IgD-negative memory B cell (primary cell): ENCODE measurements around the gene TRIM38. TPM values are rescaled to one million over a fixed set of nuclear protein-coding genes. Genes with fewer than 3 reads are reported as not detected.
A peak's percentile ranks its signal among the peaks of the same experiment; 100 is the strongest.

Experiments used
- H3K27ac Mint-ChIP-seq, 3 donors: one replicate each; pipeline ENCODE4 v1.8.0; 2020 to 2022; ENCODE audit warnings: mild to moderate bottlenecking in 3 of 3, mixed read lengths in 3 of 3, moderate library complexity in 1 of 3
- H3K27me3 Mint-ChIP-seq: one replicate; pipeline ENCODE4 v1.8.0; 2021; ENCODE audit warnings: mixed read lengths
- H3K36me3 Mint-ChIP-seq: one replicate; pipeline ENCODE4 v1.8.0; 2020; ENCODE audit warnings: mild to moderate bottlenecking, mixed read lengths
- H3K4me1 Mint-ChIP-seq, 3 donors: one replicate each; pipeline ENCODE4 v1.8.0; 2020 to 2022; ENCODE audit warnings: mixed read lengths in 3 of 3, mild to moderate bottlenecking in 1 of 3
- H3K4me3 Mint-ChIP-seq, 4 donors: one replicate each; pipeline ENCODE4 v1.8.0; 2020 to 2022; ENCODE audit warnings: mild to moderate bottlenecking in 4 of 4, mixed read lengths in 4 of 4, moderate library complexity in 3 of 4
- H3K9me3 Mint-ChIP-seq, 3 donors: one replicate each; pipeline ENCODE4 v1.8.0; 2020 to 2021; ENCODE audit warnings: mixed read lengths in 3 of 3, mild to moderate bottlenecking in 1 of 3
- polyA plus RNA-seq: library from polyadenylated mRNA; unstranded; fragments of 300-500 nt; fragmentation: Illumina TruSeq; gene quantifications from one replicate; pipeline ENCODE4 v1.2.3, GENCODE V29; 2021

Gene TRIM38
- polyA plus RNA-seq, 1 donor from 2014 or later = 23.7 TPM

DNA sequence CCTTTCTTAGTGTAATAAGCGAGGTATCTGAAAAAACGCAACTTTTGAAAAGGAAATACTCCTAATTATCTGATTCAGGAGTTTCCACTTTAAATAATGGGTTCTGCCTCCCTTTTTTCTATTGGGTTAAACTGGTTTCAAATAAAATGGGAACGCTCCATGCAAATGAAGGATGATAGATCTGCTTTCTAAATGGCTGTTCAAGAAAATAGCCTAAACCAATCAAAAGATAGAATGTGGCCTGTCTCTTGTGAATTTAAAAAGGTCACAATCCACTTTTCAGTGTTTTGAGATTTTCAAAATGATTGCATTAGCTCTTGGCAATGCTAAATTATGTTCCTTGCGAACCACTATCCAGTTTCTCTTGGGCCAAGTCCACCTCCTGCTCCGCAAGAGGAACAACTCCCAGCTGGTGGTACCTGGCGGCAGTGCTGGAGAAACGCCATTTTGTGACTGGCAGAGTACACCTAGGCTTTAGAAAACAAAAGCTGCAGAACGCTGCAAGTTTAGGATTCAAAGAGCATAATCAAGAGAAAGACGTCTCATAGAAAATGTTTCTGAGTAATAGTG is 56.7 kb downstream of the TRIM38 start:
- peaks cover 0 to 7% (median 2%) of the 10 kb centered on the region in 3 donors for H3K9me3 Mint-ChIP-seq
- peak overlapping the region; percentile 68 to 81 (median 73) for H3K27ac Mint-ChIP-seq
- H3K27me3 Mint-ChIP-seq = no peaks in the 10 kb centered on the region
- H3K4me3 Mint-ChIP-seq = peak overlapping the region in 2 of 4 donors; percentile 3 to 65
- peaks cover 3 to 10% (median 9%) of the 10 kb centered on the region in 3 donors for H3K4me1 Mint-ChIP-seq
- H3K36me3 Mint-ChIP-seq = peaks cover 3% of the 10 kb centered on the region

DNA sequence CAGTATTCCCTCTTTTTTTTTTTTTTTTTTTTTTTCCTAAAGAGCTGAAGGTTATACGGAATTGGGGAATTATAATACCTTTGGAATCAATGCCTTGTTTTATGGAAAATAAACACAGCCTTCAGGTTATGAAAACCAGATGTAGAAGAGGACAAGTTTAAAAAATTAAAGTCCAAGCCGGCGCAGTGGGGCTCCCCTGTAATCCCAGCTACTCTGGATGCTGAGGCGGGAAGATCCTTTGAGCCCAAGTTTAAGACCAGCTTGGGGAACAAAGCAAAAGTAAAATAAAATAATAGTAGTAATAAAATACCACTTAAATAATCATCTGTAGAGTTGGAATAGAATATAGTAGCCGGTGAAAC is 57.3 kb downstream of the TRIM38 start:
- peak overlapping the region; percentile 97 to 100 (median 99) for H3K27ac Mint-ChIP-seq
- peaks cover 3 to 14% (median 9%) of the 10 kb centered on the region in 3 donors for H3K4me1 Mint-ChIP-seq
- H3K4me3 Mint-ChIP-seq = peak overlapping the region; percentile 89 to 99 (median 97)
- no peaks in the 10 kb centered on the region for H3K27me3 Mint-ChIP-seq
- peaks cover 0 to 7% (median 2%) of the 10 kb centered on the region in 3 donors for H3K9me3 Mint-ChIP-seq
- peaks cover 3% of the 10 kb centered on the region for H3K36me3 Mint-ChIP-seq

DNA sequence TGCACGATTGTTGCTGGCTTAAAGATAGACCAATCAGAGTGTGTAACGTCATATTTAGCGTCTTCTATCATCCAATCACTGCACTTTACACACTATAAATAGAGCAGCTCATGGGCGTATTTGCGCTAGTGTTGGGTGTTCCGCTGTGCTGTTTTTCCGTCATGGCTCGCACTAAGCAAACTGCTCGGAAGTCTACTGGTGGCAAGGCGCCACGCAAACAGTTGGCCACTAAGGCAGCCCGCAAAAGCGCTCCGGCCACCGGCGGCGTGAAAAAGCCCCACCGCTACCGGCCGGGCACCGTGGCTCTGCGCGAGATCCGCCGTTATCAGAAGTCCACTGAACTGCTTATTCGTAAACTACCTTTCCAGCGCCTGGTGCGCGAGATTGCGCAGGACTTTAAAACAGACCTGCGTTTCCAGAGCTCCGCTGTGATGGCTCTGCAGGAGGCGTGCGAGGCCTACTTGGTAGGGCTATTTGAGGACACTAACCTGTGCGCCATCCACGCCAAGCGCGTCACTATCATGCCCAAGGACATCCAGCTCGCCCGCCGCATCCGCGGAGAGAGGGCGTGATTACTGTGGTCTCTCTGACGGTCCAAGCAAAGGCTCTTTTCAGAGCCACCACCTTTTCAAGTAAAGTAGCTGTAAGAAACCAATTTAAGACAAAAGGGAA is 57.9 kb downstream of the TRIM38 start:
- Mint-ChIP-seq H3K9me3 (peaks cover 0 to 7% (median 2%) of the 10 kb centered on the region in 3 donors), H3K27ac (peak overlapping the region; percentile 97 to 100 (median 99)), H3K4me3 (peak overlapping the region; percentile 89 to 99 (median 97)), H3K27me3 (no peaks in the 10 kb centered on the region), H3K36me3 (peaks cover 3% of the 10 kb centered on the region), H3K4me1 (peaks cover 3 to 14% (median 9%) of the 10 kb centered on the region in 3 donors)

DNA sequence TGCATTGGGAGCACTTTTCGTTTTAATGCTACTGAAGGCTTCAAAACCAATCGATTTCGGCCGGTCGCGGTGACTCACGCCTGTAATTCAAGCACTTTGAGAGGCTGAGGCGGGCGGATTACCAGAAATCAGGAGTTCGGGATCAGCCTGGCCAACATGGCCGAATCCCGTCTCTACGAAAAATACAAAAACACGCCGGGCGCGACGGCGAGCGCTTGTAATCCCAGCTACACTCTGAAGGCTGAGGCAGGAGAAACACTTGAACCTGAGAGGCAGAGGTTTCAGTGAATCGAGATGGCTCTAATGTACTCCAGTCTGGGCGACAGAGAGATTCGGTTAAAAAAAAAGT is 58.4 kb downstream of the TRIM38 start:
- Mint-ChIP-seq H3K27ac (peak overlapping the region; percentile 97 to 100 (median 99)), H3K4me1 (peaks cover 6 to 18% (median 12%) of the 10 kb centered on the region in 3 donors), H3K36me3 (peaks cover 3% of the 10 kb centered on the region), H3K27me3 (no peaks in the 10 kb centered on the region), H3K9me3 (peaks cover 0 to 7% (median 2%) of the 10 kb centered on the region in 3 donors), H3K4me3 (peak overlapping the region; percentile 89 to 99 (median 97))

DNA sequence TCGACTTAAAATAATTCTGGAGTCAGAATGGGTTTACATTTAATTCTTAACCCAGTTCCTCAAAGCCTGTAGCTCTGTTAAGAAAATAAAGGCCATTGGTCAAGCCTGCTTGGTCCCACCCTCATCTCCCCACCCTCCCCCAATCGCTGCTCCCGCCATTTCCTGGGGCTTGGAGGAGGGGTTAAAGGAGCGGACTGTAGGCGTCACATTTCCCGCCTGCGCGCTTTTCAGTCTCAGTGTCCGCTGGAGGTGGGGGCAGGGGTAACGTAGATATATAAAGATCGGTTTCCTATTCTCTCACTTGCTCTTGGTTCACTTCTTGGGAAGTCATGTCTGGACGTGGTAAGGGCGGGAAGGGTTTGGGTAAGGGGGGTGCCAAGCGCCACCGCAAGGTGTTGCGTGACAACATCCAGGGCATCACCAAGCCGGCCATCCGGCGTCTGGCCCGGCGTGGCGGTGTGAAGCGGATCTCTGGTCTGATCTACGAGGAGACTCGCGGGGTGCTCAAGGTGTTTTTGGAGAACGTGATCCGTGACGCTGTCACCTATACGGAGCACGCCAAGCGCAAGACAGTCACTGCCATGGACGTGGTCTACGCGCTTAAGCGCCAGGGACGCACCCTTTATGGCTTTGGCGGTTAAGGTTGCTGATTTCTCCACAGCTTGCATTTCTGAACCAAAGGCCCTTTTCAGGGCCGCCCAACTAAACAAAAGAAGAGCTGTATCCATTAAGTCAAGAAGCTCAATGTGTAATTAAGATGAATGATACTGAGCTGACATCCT is 58.9 kb downstream of the TRIM38 start:
- Mint-ChIP-seq H3K4me3 (peak overlapping the region; percentile 89 to 99 (median 97)), H3K4me1 (peaks cover 10 to 19% (median 15%) of the 10 kb centered on the region in 3 donors), H3K36me3 (peaks cover 3% of the 10 kb centered on the region), H3K9me3 (peaks cover 0 to 7% (median 2%) of the 10 kb centered on the region in 3 donors), H3K27ac (peak overlapping the region; percentile 97 to 100 (median 99)), H3K27me3 (no peaks in the 10 kb centered on the region)

DNA sequence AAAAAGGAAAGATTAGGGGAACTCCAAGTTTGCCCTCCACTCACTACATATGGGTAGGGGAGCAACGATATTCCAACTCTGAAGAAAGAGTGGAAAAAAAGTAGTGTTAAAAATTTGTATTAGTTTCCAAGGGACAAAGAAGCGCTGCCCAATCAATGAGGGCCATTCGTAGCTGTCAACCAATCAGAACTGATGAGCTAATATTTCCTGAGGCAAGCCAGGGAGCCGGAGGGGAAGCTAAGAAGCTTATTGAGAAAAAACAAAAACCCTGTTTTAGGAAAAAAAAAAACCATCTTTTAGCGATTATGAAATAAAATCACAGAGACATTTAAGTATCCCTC is 59.5 kb downstream of the TRIM38 start:
- peaks cover 10 to 20% (median 17%) of the 10 kb centered on the region in 3 donors for H3K4me1 Mint-ChIP-seq
- H3K4me3 Mint-ChIP-seq = peak overlapping the region; percentile 89 to 99 (median 97)
- H3K27ac Mint-ChIP-seq = peak overlapping the region; percentile 97 to 100 (median 99)
- H3K36me3 Mint-ChIP-seq = no peaks in the 10 kb centered on the region
- peaks cover 0 to 7% (median 2%) of the 10 kb centered on the region in 3 donors for H3K9me3 Mint-ChIP-seq
- no peaks in the 10 kb centered on the region for H3K27me3 Mint-ChIP-seq

DNA sequence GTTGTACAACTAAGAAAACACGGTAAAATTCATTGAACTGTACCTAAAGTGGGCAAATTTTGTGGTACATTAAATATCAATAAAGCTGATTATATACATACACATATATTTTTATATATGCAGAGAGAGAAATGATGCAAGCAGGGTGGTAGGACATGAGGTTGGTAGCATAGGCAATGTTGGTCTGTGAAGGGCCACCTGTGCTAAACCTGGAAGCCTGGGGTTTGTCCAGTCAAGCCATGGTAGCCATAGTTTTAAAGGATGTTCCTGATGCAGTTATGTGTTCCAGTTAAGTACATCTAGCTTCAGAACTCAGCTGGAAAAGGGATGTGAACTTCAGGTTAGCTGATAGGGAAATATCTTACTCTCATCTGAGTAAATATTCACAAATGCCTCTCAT is 60.1 kb downstream of the TRIM38 start:
- H3K9me3 Mint-ChIP-seq = peaks cover 0 to 7% (median 2%) of the 10 kb centered on the region in 3 donors
- H3K4me3 Mint-ChIP-seq = peak overlapping the region in 2 of 4 donors; percentile 83 to 89
- no peaks in the 10 kb centered on the region for H3K36me3 Mint-ChIP-seq
- peak overlapping the region in 2 of 3 donors; percentile 97 to 100 for H3K27ac Mint-ChIP-seq
- H3K4me1 Mint-ChIP-seq = peaks cover 12 to 25% (median 21%) of the 10 kb centered on the region in 3 donors
- no peaks in the 10 kb centered on the region for H3K27me3 Mint-ChIP-seq

DNA sequence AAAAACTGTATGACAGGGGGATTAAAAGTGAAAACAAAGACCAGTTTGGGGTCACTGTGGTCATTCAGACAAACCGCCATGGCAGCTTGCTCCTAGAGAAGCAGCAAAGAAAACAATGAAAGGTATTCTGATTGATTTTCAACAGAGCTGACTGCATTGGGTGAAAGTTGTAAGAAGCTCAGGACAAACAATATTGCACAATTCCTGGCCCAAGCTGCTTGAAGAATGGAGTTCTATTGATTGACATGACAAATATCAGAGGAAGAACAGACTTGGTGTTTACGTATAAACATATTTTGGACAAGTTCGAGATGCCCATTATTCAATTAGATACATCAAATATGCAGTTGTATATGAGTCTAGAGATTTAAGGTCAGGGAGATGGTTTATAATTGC is 62.0 kb downstream of the TRIM38 start:
- Mint-ChIP-seq H3K9me3 (peaks cover 0 to 2% (median 1%) of the 10 kb centered on the region in 3 donors), H3K4me3 (peak overlapping the region in 2 of 4 donors; percentile 42 to 50)

DNA sequence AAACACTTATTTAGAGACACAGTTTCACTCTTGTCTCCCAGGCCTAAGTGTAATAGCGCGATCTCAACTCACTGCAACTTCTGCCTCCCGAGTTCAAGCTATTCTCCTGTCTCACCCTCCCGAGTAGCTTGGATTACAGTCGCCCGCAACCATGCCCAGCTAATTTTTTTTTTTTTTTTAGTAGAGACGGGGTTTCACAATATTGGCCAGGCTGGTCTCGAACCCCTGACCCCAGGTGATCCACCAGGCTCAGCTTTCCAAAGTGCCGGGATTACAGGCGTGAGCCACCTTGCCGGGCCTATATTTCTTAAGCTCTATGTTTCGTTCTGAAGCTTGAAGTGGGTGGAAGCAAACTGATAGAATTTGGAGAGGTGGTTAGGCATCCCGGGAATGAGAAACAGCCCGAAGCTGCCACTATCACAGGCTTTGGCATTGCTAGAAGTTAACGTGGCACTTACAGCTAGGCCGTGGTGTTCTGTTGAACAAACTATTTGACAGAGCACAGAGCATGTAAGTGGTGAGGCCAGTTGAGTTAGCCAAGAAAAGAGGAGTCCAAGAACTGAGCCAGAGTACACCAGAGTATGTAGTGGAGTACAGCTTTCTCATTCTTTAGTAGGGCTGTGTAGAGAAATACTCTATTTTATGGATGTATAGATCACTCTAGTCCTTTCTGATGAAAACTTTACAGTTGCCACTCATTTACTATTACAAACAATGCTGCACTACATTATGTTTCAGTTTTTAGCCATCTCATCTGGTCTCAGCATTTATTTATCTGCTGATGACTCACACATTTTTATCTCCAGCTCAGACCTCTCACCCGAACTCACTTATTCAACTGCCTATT is 62.7 kb downstream of the TRIM38 start:
- peak overlapping the region in 3 of 4 donors; percentile 50 to 98 (median 96) for H3K4me3 Mint-ChIP-seq
- H3K36me3 Mint-ChIP-seq = no peaks in the 10 kb centered on the region
- no peaks in the 10 kb centered on the region for H3K9me3 Mint-ChIP-seq
- H3K4me1 Mint-ChIP-seq = peaks cover 15 to 27% (median 21%) of the 10 kb centered on the region in 3 donors
- peak overlapping the region; percentile 98 to 100 (median 100) for H3K27ac Mint-ChIP-seq
- H3K27me3 Mint-ChIP-seq = no peaks in the 10 kb centered on the region

More for the DNA sequence above, 62.0 kb downstream of the TRIM38 start:
- Mint-ChIP-seq H3K4me1 (peaks cover 15 to 27% (median 21%) of the 10 kb centered on the region in 3 donors), H3K27ac (peak overlapping the region in 2 of 3 donors; percentile 59 to 100), H3K27me3 (no peaks in the 10 kb centered on the region), H3K36me3 (no peaks in the 10 kb centered on the region)

DNA sequence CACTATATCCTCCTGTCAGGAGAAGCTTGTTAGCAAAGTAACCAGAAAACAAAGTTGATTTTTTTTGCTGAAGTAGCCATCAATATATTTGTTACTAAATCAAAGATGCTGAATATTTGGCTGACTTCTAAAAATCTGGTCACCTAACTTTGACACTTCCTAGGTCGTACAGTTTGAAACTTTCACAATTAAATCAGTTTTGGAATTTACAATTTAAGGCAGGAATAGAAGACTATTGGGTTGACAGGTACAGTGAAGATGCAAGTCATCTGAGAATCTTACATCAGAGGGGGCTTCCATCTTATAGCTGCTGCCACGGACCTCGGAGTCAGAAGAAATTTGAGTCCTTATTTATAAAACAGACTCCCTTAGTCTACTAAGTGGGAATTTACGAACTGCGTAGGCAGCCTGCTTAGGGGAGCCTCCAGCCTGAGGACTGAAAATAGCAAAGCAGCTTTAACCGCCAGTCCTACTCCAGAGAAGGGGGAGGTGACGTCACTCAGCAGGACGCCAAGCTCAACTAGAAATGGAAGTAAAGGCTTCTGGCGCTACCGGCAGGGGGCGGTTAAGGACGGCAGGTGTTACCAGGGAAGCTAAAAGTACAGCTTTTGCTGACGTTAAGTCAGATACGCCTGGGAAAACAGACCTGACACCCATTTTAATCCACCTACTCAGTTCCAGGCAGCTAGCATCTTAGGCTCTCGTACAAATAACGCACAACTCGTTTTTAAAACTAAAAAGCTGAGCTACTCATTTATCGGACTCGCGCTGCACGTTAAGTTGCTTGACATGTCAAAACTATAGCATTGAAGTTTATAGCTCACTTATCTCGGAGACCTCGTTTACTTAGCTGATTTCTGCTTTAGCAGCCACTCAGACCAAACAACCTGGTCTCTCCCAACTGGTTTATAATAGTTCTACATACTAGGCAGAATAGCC is 63.6 kb downstream of the TRIM38 start:
- H3K27me3 Mint-ChIP-seq = no peaks in the 10 kb centered on the region
- no peaks in the 10 kb centered on the region for H3K36me3 Mint-ChIP-seq
- peak overlapping the region; percentile 94 to 98 (median 96) for H3K4me3 Mint-ChIP-seq
- peaks cover 15 to 29% (median 22%) of the 10 kb centered on the region in 3 donors for H3K4me1 Mint-ChIP-seq
- no peaks in the 10 kb centered on the region for H3K9me3 Mint-ChIP-seq
- H3K27ac Mint-ChIP-seq = peak overlapping the region; percentile 98 to 100 (median 100)

DNA sequence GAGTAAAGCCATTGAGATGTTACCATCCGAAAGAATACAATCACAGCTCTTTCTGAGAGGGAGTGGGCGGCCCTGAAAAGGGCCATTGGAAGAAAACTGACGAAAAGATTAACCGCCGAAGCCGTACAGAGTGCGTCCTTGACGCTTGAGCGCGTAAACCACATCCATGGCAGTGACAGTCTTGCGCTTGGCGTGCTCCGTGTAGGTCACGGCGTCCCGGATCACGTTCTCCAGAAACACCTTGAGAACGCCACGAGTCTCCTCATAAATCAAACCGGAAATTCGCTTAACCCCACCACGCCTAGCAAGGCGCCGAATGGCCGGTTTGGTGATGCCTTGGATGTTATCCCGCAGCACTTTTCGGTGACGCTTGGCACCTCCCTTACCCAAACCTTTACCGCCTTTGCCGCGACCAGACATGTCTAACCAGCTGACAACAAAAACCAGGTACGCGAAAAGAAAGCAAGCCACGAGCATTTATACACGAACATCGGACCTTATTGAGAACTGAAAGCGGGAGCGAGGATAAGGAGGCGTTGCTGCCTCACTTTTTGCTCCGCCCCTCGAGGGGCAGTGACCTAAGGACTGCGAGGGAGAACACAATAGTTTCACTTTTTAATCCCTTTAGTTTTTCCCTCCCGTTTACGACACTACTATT is 64.4 kb downstream of the TRIM38 start:
- Mint-ChIP-seq H3K4me3 (peak overlapping the region; percentile 94 to 98 (median 96)), H3K9me3 (no peaks in the 10 kb centered on the region), H3K4me1 (peaks cover 20 to 34% (median 25%) of the 10 kb centered on the region in 3 donors), H3K36me3 (no peaks in the 10 kb centered on the region), H3K27me3 (no peaks in the 10 kb centered on the region), H3K27ac (peak overlapping the region; percentile 98 to 100 (median 100))

DNA sequence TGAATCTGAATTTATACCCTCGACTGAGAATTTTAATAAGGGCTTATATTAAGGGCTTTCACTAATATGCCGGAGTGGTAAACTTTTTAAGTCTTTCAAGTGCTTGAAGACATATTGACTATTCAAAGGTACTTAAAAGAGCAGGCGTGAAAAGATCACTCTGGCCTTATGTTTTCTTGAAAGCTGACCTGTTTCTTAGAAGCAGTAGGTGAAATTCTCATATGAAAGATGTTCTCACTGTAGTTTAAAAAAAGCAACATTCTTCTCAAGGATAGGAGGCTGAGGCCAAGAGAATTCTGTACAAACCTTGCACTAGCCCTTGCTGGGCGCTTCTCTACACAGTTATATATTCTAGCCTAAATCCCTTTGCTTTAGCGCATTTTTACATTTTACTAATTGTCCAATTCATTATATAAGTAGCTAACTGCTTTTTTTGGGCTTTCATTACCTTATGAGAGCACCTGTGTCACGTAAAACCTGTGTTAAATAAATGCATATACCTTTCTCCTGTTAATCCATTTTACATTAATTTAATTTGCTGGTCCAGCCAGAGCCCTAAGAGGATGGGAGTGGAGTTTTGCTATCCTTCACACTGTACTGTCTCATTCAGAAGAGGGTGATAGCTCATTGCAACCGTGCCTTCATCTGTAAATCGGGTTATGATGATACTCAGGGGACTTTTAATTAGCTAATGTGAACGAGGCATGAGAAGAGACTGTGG is 65.0 kb downstream of the TRIM38 start:
- Mint-ChIP-seq H3K36me3 (no peaks in the 10 kb centered on the region), H3K4me1 (peaks cover 22 to 29% (median 27%) of the 10 kb centered on the region in 3 donors), H3K4me3 (peak overlapping the region; percentile 94 to 98 (median 96)), H3K9me3 (no peaks in the 10 kb centered on the region), H3K27me3 (no peaks in the 10 kb centered on the region), H3K27ac (peak overlapping the region; percentile 98 to 100 (median 100))
